RWPE2 (cell line): Measurements from ENCODE around the gene ANKRD13B.
"Not testable (repeated sequence)": the region's sequence is repeated elsewhere in the genome, so short reads cannot be mapped to it uniquely, and the experiment has no call there.

ENCODE experiments used
- ATAC-seq: fragments of 200-7000 bp; cut with Tn5 transposase; 3 replicates; pipeline ENCODE4 v1.9.1; 2021; ENCODE audit warnings: low read depth
- DNase-seq: peaks from one replicate; pipeline ENCODE4 v3.0.0-alpha.2; 2020; ENCODE audit warnings: low spot score
- H3K27ac ChIP-seq: fragments of 450-650 bp; 2 replicates; pipeline ENCODE4 v1.5.1; 2017; ENCODE audit warnings: mild to moderate bottlenecking; ENCODE audit not compliant: poor library complexity, severe bottlenecking
- H3K27me3 ChIP-seq: fragments of 250-450 bp; sonication (Bioruptor Pico); 2 replicates; pipeline ENCODE4 v1.5.1; 2021; ENCODE audit warnings: mild to moderate bottlenecking, moderate library complexity; ENCODE audit not compliant: insufficient read depth, poor library complexity, severe bottlenecking
- H3K36me3 ChIP-seq: fragments of 250-450 bp; sonication (Bioruptor Pico); 2 replicates; pipeline ENCODE4 v1.5.1; 2020; ENCODE audit warnings: low read depth, mild to moderate bottlenecking, moderate library complexity
- H3K4me1 ChIP-seq: fragments of 250-450 bp; sonication (Bioruptor Pico); 2 replicates; pipeline ENCODE4 v1.5.1; 2021; ENCODE audit warnings: mild to moderate bottlenecking, moderate library complexity; ENCODE audit not compliant: insufficient read depth, poor library complexity, severe bottlenecking
- H3K4me3 ChIP-seq: fragments of 250-450 bp; sonication (Bioruptor Pico); 2 replicates; pipeline ENCODE4 v1.5.1; 2021; ENCODE audit warnings: mild to moderate bottlenecking, moderate library complexity; ENCODE audit not compliant: severe bottlenecking
- H3K9me3 ChIP-seq: fragments of 250-450 bp; sonication (Bioruptor Pico); 2 replicates; pipeline ENCODE4 v1.5.1; 2021; ENCODE audit warnings: mild to moderate bottlenecking, moderate library complexity; ENCODE audit not compliant: severe bottlenecking
- CTCF ChIP-seq: fragments of 450-650 bp; IDR thresholded peaks from one replicate; pipeline ENCODE4 v1.5.1; 2017; ENCODE audit warnings: mild to moderate bottlenecking, moderate library complexity; ENCODE audit not compliant: poor library complexity, severe bottlenecking

ANKRD13B gene

GRCh38 chr17:29549177-29549923, 43.6 kb upstream of the ANKRD13B start:
- no peak for ATAC-seq
- no peak overlapping the region for H3K4me3 ChIP-seq
- H3K27me3 ChIP-seq, result no peaks in the 10 kb centered on the region
- H3K36me3 ChIP-seq, result peaks cover 42% of the 10 kb centered on the region
- TF ChIP-seq CTCF, result no peak
- H3K27ac ChIP-seq, result no peak overlapping the region
- H3K4me1 ChIP-seq, result no peaks in the 10 kb centered on the region
- no peaks in the 10 kb centered on the region for H3K9me3 ChIP-seq
- DNase-seq, result no peak

- Histone ChIP-seq H3K4me1 (no peaks in the 10 kb centered on the region), H3K36me3 (no peaks in the 10 kb centered on the region; the same call in 1 of the 2 replicates), H3K4me3 (no peak overlapping the region), H3K9me3 (no peaks in the 10 kb centered on the region), H3K27ac (no peak overlapping the region), H3K27me3 (no peaks in the 10 kb centered on the region)
- ATAC-seq, result no peak
- no peak for DNase-seq
- TF ChIP-seq CTCF, result no peak
Observed at GRCh38 chr17:29555840-29556239, 37.1 kb upstream of the ANKRD13B start.

GRCh38 chr17:29557085-29557738, 35.7 kb upstream of the ANKRD13B start:
- Histone ChIP-seq H3K4me3 (no peak overlapping the region), H3K4me1 (no peaks in the 10 kb centered on the region), H3K27ac (no peak overlapping the region), H3K27me3 (no peaks in the 10 kb centered on the region), H3K9me3 (no peaks in the 10 kb centered on the region), H3K36me3 (no peaks in the 10 kb centered on the region)
- DNase-seq (no peak), ATAC-seq (peak; percentile 63)
- TF ChIP-seq CTCF, result no peak

GRCh38 chr17:29557739-29558116, 35.2 kb upstream of the ANKRD13B start:
- no peaks in the 10 kb centered on the region for H3K4me1 ChIP-seq
- no peaks in the 10 kb centered on the region for H3K27me3 ChIP-seq
- H3K4me3 ChIP-seq, result no peak overlapping the region
- no peaks in the 10 kb centered on the region for H3K9me3 ChIP-seq
- ATAC-seq (no peak), DNase-seq (no peak)
- TF ChIP-seq CTCF, result no peak
- no peaks in the 10 kb centered on the region for H3K36me3 ChIP-seq
- H3K27ac ChIP-seq, result no peak overlapping the region

- not testable (repeated sequence) for H3K36me3 ChIP-seq, ATAC-seq, H3K27ac ChIP-seq, DNase-seq, H3K4me1 ChIP-seq, H3K9me3 ChIP-seq, H3K4me3 ChIP-seq, H3K27me3 ChIP-seq
Observed at GRCh38 chr17:29558139-29558538, 34.8 kb upstream of the ANKRD13B start.
